Measurements from ENCODE around the gene ARHGAP6.

Gene ARHGAP6

DNA sequence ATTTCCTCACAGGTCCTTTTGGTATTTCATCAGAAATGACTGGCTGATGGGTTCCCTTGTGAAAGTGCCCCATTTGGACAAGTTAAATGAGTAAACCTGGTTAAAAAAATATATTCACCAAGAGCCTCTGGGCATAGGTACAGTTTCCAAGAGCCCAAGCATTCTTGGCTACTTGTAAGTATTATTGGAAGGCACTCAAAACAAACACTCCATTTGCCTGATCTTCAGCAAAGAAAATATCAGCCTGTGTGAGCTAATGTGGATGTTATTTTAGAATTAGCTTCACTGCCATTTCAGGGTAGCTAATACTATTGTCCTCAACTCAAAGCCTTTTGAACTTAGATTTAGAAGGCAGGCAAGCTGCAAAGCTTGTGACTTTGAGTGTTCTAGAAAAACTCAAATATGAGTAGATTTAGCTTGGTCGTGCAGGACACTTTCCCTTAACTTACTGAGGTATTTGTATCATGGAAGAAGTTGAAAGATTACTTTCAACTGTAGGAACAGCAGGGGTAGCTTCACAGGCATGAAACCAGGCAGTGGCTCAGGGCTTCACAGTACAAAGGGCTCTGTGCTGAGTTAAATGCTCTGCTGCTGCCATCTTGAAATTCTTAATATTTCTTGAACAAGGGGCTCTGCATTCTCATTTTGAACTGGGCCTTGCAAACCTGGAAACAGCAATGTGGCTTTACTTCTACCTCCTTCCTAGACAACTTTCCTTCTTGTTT lies 195.3 kb downstream of the ARHGAP6 start:
- no peaks in the 10 kb centered on the region for H3K4me1 ChIP-seq
- H3K36me3 ChIP-seq: no peaks in the 10 kb centered on the region
- no peak for TF ChIP-seq Cebpa-rat (IDR thresholded peaks at IDR 0.05)
- H3K9ac ChIP-seq: no peak overlapping the region
- peaks cover 92 to 100% (median 96%) of the 10 kb centered on the region in 11 experiments for H3K27me3 ChIP-seq
- peaks cover 0 to 5% (median 0%) of the 10 kb centered on the region in 11 experiments; a peak in 2 of 22 replicates for H4K20me1 ChIP-seq
- no peak overlapping the region for H3K4me2 ChIP-seq
- no peak overlapping the region for H3K4me3 ChIP-seq
- H3K9me3 ChIP-seq (replicated peaks in 1 of 11): peaks cover 0 to 5% (median 0%) of the 10 kb centered on the region in 11 experiments; a peak in 1 of 22 replicates
- no peak overlapping the region for H3K27ac ChIP-seq

DNA sequence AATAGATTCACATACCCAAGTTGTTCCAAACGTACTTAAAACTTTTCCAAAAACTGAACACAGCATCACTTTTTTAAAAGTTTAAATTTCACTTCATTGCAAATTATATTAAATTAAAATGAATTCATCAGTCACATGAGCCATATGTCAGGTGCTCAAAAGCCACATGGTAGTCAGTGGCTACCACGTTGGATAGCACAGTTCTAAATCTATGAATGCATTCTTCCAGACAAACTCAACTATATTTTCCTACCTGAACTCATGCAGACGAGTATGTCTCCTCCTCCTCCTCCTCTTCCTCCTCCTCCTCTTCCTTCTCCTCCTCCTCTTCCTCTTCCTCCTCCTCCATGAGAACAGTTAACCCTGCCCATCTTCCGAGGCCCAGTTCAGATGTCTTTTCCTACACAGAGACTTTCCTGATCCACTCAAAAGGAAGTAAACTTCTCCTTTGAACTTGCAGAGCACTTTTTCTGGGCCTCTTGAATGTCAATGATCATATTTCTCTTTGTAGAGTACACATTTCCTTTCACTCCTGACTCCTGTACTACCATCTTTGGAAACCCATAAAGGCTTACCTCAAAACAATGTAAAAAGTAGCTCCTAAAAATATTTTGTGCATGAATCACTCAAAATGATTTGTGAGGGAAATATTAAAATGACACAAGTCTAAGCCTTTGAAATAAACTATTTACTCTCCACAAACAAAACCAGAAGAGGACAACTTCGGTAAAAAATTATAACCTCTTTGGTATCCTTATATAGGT lies 199.9 kb downstream of the ARHGAP6 start:
- Histone ChIP-seq H3K4me2 (no peak overlapping the region), H3K27ac (no peak overlapping the region)

DNA sequence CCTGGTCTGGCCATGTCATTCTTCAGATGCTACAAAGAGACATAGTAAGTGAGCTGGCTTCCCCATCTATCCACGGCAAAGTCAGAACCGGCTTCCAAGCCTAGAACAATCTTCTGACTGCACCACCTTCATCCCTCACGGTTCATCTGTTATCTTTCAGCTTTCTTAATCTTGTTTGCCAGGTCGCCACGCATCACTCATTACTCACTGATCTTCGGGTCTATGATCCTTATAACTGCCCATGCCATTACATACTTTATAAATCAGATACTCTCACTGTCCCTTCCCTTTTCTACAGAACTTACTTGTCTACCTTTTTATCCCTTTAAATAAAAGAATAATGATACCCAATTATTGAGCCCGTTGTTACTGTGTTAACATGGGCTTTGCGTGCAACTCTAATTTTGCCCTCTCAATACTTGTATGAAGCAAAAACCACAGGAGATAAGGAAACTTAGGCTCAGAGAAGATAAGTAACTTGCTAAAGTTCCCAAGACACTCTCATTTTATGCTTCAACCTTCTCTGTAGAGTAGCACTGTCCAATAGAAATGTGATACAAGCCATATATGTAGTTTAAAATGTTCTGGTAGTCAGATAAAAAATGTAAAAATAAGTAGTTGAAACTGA lies 200.8 kb downstream of the ARHGAP6 start:
- no peak overlapping the region for H3K27ac ChIP-seq
- H3K4me1 ChIP-seq: no peaks in the 10 kb centered on the region
- H3K9me3 ChIP-seq (replicated peaks in 1 of 11): 0 out of 22 replicates have a peak, but pooled peaks cover 0 to 5% (median 0%) of the 10 kb centered on the region in 11 experiments
- no peak for TF ChIP-seq Cebpa-rat (IDR thresholded peaks at IDR 0.05)
- H3K9ac ChIP-seq: no peak overlapping the region
- H3K36me3 ChIP-seq: no peaks in the 10 kb centered on the region
- no peak overlapping the region for H3K4me3 ChIP-seq
- no peak overlapping the region for H3K4me2 ChIP-seq
- H3K27me3 ChIP-seq: peaks cover 95 to 100% (median 100%) of the 10 kb centered on the region in 11 experiments
- H4K20me1 ChIP-seq: no peaks in the 10 kb centered on the region; a peak in 1 of 22 replicates

More for the DNA sequence above, 199.9 kb downstream of the ARHGAP6 start:
- H4K20me1 ChIP-seq: no peaks in the 10 kb centered on the region; a peak in 1 of 22 replicates
- H3K9me3 ChIP-seq (replicated peaks in 1 of 11): 0 out of 22 replicates have a peak, but pooled peaks cover 0 to 5% (median 0%) of the 10 kb centered on the region in 11 experiments
- no peaks in the 10 kb centered on the region for H3K4me1 ChIP-seq
- TF ChIP-seq Cebpa-rat (IDR thresholded peaks at IDR 0.05): no peak
- peaks cover 95 to 100% (median 100%) of the 10 kb centered on the region in 11 experiments for H3K27me3 ChIP-seq
- H3K9ac ChIP-seq: no peak overlapping the region
- no peaks in the 10 kb centered on the region for H3K36me3 ChIP-seq
- no peak overlapping the region for H3K4me3 ChIP-seq

DNA sequence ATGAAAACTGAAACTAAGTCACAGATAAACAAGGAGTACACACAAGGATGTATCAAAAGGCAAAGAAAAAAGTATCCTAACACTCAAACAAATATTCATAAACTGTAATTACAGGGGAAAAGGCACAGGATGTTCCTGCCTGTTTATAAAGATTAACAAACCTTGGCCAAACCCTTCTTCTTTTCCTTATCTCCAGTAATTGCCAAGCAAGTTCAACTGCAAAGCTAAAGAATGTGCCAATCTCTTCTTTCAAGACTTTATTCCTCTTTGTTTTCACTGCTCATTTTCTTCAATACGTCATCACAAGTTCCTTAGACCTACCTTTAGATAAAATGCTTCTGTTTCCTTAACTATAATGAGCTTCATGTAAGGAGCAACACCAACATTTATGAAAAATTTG lies 201.3 kb downstream of the ARHGAP6 start:
- H4K20me1 ChIP-seq: no peaks in the 10 kb centered on the region; a peak in 1 of 22 replicates
- no peaks in the 10 kb centered on the region for H3K36me3 ChIP-seq
- TF ChIP-seq Cebpa-rat (IDR thresholded peaks at IDR 0.05): no peak
- H3K27me3 ChIP-seq: peaks cover 94 to 100% (median 100%) of the 10 kb centered on the region in 11 experiments
- H3K9me3 ChIP-seq (replicated peaks in 1 of 11): 0 out of 22 replicates have a peak, but pooled peaks cover 0 to 5% (median 0%) of the 10 kb centered on the region in 11 experiments
- no peaks in the 10 kb centered on the region for H3K4me1 ChIP-seq
- H3K27ac ChIP-seq: no peak overlapping the region
- no peak overlapping the region for H3K9ac ChIP-seq
- no peak overlapping the region for H3K4me2 ChIP-seq
- no peak overlapping the region for H3K4me3 ChIP-seq

DNA sequence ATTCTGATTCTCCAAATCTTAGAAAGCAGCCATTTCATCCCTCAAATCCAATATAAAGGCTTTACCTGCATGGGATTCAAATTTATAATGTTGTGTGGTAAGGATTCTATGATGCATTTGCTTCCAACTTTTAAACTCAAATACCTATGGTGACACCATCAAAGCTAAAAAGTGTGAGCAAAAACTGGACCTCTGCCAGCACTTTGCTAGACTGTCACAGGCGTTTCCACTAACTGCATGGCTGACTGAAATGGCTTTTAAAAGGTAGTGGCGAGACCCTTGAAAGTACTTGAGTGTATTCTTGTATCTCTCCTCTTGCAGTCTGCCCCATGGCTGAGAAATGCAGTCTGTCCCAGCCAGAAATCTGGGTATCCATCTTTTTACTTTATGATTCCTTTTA lies 203.1 kb downstream of the ARHGAP6 start:
- no peaks in the 10 kb centered on the region for H3K36me3 ChIP-seq
- no peaks in the 10 kb centered on the region for H3K9me3 ChIP-seq (replicated peaks in 1 of 11)
- no peaks in the 10 kb centered on the region; a peak in 1 of 22 replicates for H4K20me1 ChIP-seq
- TF ChIP-seq Cebpa-rat (IDR thresholded peaks at IDR 0.05): no peak
- no peak overlapping the region for H3K9ac ChIP-seq
- no peak overlapping the region for H3K27ac ChIP-seq
- peaks cover 97 to 100% (median 100%) of the 10 kb centered on the region in 11 experiments for H3K27me3 ChIP-seq
- no peaks in the 10 kb centered on the region for H3K4me1 ChIP-seq
- H3K4me2 ChIP-seq: no peak overlapping the region
- H3K4me3 ChIP-seq: no peak overlapping the region

DNA sequence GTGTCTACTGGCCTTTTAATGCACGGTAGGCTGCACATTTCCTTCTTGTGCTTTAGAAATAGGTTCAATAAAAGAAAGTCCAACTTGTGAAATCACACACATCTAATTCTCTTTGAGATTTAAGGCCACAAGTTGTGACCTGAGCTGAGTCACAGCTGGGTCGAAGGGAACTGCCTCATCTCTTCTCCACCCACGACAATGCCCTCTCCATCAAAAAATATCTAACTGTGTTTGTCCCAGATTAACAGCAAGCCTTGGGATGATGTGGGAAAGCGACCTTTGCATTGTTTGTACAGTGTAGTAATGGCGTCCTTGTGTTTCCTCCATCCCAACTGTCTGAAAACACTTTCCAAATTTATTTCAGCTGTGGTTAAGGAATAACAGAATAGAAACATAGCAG lies 203.6 kb downstream of the ARHGAP6 start:
- no peaks in the 10 kb centered on the region for H3K4me1 ChIP-seq

DNA sequence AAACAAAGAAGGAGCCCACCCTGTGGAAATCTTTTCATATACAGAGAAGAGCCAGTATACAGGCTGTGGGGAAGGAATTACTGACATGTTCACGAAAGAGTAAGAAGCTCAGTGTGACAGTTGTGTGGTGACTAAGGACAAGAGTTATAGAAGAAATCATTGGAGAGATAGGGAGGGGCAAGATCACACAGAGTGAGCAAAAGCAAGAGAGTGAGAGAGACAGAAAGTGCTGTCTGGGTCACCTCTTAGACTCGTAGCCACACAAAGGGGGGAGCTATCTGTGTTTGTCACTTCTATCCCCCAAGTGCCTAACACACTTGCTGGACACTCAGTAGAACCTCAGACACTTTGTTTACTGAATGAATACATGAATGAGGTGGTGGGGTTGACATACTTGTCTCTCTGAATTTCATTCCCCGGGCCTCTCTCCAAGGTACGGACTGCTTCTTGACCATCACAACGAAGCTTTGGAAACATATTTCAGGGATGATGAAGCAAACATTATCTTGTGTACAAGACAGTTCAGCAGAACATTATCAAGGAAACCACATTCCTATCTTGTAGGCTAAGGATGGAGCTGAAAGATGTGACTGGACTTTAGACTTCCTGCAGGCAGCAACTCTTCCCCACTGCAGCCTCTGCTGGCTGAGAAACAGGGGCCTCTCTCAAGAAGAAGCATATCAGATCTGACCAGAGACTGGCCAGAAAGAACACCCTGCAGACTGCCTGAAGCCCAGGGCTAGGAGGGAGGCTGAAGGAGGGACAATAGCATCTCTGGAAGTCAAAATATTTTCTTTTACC lies 204.3 kb downstream of the ARHGAP6 start:
- no peak for TF ChIP-seq Cebpa-rat (IDR thresholded peaks at IDR 0.05)
- Histone ChIP-seq H3K4me2 (no peak overlapping the region), H3K36me3 (no peaks in the 10 kb centered on the region), H3K4me1 (no peaks in the 10 kb centered on the region), H3K27ac (no peak overlapping the region), H3K9ac (no peak overlapping the region), H3K9me3 (replicated peaks in 1 of 11) (no peaks in the 10 kb centered on the region), H3K27me3 (peaks cover 97 to 100% (median 100%) of the 10 kb centered on the region in 11 experiments), H4K20me1 (no peaks in the 10 kb centered on the region), H3K4me3 (no peak overlapping the region)

More for the DNA sequence above, 203.6 kb downstream of the ARHGAP6 start:
- Histone ChIP-seq H3K9me3 (replicated peaks in 1 of 11) (no peaks in the 10 kb centered on the region), H3K4me3 (no peak overlapping the region), H3K27ac (no peak overlapping the region), H3K9ac (no peak overlapping the region), H4K20me1 (no peaks in the 10 kb centered on the region; a peak in 1 of 22 replicates), H3K27me3 (peaks cover 97 to 100% (median 100%) of the 10 kb centered on the region in 11 experiments), H3K4me2 (no peak overlapping the region), H3K36me3 (no peaks in the 10 kb centered on the region)
- TF ChIP-seq Cebpa-rat (IDR thresholded peaks at IDR 0.05): no peak

DNA sequence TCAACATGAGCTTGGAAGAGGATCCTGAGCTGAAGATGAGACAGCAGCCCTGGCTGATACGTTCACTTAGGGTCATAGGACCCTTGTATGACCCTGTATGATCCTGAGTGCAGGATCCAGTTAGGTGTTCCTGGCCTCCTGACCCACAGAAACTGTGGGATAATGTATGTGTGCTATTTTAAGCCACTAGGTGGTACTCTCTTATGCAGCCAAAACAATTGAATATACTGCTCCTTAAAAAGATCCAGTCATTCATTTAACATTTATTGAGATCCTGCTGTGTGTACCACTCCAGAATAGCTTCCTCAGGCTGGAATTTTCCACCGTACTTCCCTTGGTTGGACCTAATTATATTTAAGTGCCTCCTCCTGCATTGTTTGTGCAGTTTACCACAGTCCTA lies 205.4 kb downstream of the ARHGAP6 start:
- Histone ChIP-seq H3K9ac (no peak overlapping the region), H3K4me1 (no peaks in the 10 kb centered on the region), H3K27me3 (peaks cover 95 to 100% (median 98%) of the 10 kb centered on the region in 11 experiments), H4K20me1 (no peaks in the 10 kb centered on the region), H3K4me3 (no peak overlapping the region), H3K27ac (no peak overlapping the region), H3K4me2 (no peak overlapping the region), H3K9me3 (replicated peaks in 1 of 11) (no peaks in the 10 kb centered on the region), H3K36me3 (no peaks in the 10 kb centered on the region)
- TF ChIP-seq Cebpa-rat (IDR thresholded peaks at IDR 0.05): no peak
